Measurements from ENCODE around the gene AGBL1.

GRCh38 chr15:87045746-87046145 is 966.1 kb downstream of the AGBL1 start:
- TF ChIP-seq CTCF (IDR thresholded peaks at IDR 0.05) (no peak), POLR2A (IDR thresholded peaks at IDR 0.05) (no peak)

Measured in transverse colon (tissue), 3 donors.